HG02852 (cell line): ENCODE results near the gene MYOF.
"Not testable (repeated sequence)": the region's sequence is repeated elsewhere in the genome, so short reads cannot be mapped to it uniquely, and the experiment has no call there.

Experiments
- ATAC-seq: cut with Tn5 transposase; IDR thresholded peaks from one replicate; pipeline ENCODE4 v1.9.1; 2021; ENCODE audit warnings: mild to moderate bottlenecking, moderate library complexity; ENCODE audit not compliant: unreplicated experiment

The MYOF gene

GRCh38 chr10:93358398-93358797 is 123.7 kb downstream of the MYOF start:
- ATAC-seq: not testable (repeated sequence)

GRCh38 chr10:93357680-93358079 is 124.5 kb downstream of the MYOF start:
- no peak for ATAC-seq

DNA sequence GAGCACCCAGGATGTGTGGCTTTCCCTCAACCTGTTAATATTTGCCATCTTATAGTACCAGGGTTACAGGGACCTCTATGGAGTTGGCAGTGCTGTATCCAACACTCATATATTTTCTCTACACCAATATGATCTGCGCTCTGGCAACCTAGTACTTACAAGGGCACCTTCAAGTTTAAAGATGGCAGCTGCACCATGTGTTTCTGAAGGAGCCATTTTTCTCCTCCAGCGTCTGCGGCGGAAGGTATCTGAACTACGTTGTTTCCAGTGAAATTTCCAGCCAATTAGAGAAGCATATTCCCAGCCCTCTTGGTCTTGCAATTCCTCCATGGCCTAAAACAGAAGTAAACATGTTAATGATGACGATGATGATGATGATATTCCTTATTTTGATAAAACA is 125.6 kb downstream of the MYOF start:
- ATAC-seq: no peak

GRCh38 chr10:93352638-93353383 is 129.3 kb downstream of the MYOF start:
- ATAC-seq: no peak

- ATAC-seq: no peak
Measured at GRCh38 chr10:93346694-93347093, 135.4 kb downstream of the MYOF start.

- ATAC-seq: no peak
Measured at GRCh38 chr10:93346108-93346507, 136.0 kb downstream of the MYOF start.

DNA sequence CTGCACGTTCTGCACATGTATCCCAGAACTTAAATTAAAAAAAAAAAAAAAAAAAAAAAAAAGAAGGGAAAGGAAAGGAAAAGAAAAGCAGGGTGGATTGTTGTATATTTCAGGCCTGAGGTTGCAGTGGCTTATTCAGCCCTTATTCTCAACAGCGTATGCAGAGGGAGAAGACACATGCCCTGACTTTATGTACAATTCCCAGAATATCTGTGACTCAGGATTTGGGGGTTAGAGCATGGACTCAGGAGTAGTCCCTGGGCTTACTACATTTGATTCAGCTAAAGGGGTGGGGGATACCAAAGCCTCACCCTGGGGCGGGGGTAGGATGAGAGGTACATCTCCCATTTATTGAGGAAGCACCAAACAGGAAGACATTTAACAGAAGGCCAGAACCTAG is 137.4 kb downstream of the MYOF start:
- no peak for ATAC-seq

DNA sequence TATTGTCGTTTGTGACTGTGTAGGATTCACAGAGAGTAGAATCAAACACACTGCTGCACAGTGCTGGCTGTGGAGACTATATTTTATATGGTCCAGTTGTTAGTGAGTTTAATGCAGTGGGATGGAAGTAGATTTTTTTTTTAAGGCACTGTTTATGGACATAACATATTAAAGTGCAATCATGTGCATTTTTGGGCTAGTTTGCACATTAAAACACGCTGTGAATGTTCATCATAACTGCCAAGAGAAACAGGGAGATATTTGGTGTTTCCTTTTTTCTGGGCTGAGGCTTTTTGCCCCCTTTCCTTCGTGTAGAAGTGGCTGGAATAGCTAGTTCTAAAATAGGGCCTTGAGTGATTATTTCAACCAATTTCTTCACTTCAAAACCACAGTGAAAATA is 139.2 kb downstream of the MYOF start:
- ATAC-seq: no peak

DNA sequence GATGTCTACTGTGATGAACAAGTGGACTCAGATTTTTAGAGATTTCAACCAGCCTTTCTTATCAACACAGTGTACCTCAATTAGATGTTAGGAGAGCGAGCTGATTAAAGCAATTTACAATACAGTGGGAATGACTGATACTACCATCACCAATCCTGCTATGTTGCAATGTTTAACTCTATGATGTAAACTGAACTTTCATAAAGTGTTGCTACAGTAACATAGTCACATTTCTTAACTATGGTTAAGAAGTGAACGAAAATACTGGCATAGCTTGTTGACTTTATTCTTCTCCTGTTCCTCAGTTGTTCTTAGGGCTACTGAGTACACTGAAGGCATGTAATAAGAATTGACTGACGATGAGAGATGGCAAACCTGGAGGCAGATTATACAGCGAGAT is 139.8 kb downstream of the MYOF start:
- no peak for ATAC-seq

- no peak for ATAC-seq
Measured at GRCh38 chr10:93337309-93337721, 144.8 kb downstream of the MYOF start.

DNA sequence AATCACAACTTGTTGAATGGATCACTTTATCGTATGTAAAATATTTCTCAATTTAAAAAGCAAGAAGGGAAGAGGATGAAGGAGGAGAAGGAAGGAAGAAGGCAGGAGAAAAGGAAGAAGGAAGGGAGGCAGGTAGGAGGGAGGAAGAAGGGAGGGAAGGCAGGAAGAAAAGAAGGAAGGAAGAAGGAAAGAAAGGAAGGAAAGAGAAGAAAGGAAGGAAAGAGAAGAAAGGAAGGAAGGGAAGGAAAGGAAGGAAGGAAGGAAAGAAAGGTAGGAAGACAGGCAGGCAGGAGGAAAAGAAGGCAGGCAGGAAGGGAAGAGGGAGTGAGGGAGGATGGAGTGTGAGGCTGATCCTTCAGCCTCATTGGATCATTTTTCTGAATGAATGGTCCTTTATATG is 145.5 kb downstream of the MYOF start:
- no peak for ATAC-seq

DNA sequence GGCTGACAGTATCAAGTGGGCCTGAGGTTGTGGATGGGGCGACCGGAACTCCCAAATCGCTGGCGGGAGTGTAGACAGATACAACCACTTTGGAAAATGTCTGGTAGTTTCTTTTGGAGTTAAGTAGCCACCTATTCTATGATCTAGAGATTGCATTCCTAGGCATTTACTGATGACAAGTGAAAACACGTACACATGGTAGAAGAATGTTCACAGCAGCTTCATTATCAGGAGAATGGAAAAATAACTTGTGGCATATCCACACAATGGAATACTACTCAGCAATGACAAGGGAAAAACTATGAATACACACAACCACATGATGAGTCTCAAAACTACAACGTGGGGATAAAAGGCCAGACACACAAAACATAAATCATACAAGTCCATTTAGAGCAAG is 146.0 kb downstream of the MYOF start:
- ATAC-seq: no peak

- ATAC-seq: no peak
Measured at GRCh38 chr10:93334901-93335327, 147.2 kb downstream of the MYOF start.

DNA sequence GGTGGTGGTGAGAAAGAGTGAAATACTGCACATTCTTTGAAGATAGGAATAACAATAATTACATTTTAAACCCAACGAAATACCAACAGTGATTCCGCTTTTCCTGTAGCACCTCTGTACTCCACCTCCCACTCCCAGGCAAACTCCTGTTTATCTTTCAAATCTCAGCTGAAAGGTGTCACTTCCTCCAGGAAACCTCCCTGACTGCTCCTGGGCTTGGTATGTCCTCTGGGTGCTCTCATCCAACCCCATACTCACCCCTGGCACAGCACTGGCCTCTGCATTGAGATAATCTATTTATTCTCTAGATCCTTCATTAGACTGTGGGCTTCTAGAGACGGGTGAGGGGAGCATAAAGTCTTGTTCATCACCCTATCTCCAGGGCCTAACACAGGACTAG is 148.0 kb downstream of the MYOF start:
- no peak for ATAC-seq

DNA sequence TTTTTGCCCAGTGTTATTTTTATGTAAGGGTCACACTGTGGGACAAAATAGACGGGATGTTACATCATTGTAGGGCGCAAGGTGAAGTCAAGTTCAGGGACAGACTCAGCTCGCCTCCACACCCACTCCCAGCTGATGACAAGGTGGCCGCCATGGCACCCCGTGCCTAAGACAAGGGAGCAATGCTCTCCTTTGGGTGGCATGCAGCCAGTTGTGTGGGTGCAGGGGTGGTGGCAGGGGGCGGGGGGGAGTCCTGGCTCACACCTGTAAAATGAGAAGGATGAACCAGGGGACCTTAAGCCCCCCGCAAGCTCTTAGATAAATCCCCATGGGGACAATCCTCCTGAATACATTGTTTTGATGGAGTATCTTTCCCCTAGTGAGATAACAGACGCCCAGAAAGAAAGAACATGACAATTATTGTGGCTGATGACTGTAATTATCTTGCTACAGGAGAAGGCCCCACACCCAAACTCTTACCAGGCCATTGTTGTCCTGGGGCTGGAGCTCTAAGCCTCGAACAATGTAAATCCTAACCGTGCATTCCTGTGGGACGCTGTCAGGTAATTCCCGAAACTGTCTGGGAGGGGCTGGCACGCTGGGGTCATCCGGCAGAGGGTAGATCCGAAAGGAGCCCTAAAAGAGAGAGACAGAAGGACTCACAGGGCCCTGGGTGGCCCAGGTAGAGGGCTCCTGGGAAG is 148.7 kb downstream of the MYOF start:
- ATAC-seq: no peak

DNA sequence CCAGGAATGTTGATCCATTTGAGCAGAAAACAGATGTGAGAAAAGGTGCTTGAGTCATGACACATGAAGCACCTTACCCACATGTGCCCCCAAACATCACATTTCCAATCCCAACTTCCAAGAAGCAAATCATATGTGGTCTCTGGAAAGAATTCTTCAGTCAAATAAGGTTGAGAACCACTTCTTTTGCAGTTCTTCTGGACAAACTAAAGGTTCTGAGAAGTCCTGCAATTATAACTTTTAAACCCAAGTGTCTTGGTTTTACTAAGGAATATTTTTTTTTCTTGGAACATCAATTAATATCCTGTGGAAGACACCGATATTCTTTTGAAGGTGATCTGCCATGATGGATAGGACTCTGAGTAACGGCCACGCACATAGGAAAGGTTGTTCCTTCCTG is 151.3 kb downstream of the MYOF start:
- ATAC-seq: no peak

- no peak for ATAC-seq
Measured at GRCh38 chr10:93319896-93320295, 162.2 kb downstream of the MYOF start.

DNA sequence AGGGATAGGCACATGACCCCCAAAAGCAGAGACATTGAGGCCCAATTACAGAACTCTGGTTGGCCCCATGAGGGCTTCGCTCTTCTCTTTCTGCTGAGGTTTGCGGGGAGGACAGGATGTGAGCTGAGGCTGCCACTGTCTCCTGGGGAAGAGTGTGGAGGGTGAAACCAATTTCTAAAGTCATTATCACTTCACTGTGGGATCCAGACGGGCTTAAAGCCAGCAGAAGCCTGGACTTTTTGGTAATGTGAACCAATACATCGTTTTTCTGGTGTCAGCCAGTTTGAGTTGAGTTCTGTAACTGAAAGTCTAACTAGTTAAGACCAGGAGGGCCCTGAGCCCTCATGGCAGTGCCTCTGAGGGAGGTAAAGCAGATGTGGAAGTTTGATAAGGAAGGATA is 163.0 kb downstream of the MYOF start:
- no peak for ATAC-seq

DNA sequence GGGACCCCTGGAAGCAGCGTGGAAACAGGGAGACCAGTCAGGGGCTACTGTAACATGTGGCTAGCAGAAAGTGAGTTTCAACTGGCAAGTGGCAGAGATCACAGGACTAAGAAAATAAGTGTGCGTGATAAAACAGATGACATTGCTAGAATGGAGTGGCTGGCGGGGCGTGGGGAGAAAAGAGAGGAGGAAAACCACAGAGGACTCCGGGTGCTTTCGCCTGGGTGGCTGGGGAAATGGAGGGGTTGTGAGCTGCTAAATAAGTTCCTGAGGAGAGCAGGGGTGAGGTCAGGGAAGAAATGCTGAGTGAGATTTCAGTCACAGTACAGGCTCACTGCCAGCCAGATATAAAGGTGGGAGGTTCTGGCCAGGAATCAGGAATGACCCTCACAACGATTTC is 166.9 kb downstream of the MYOF start:
- ATAC-seq: no peak

DNA sequence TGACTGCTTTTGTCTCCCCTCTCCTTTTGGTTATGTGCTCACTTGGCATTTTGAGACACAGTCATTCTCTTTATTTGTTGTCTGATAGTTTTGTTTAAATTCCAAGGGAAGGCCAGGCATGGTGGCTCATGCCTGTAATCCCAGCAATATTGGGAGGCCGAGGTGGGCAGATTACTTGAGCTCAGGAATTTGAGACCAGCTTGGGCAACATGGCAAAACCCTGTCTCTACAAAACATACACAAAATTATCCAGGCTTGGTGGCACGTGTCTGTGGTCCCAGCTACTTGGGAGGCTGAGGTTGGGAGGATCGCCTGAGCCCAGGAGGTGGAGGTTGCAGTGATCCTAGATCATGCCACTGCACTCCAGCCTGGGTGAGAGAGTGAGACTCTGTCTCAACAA is 167.5 kb downstream of the MYOF start:
- ATAC-seq: not testable (repeated sequence)

- ATAC-seq: peak; percentile 77
Measured at GRCh38 chr10:93313798-93314197, 168.3 kb downstream of the MYOF start.

DNA sequence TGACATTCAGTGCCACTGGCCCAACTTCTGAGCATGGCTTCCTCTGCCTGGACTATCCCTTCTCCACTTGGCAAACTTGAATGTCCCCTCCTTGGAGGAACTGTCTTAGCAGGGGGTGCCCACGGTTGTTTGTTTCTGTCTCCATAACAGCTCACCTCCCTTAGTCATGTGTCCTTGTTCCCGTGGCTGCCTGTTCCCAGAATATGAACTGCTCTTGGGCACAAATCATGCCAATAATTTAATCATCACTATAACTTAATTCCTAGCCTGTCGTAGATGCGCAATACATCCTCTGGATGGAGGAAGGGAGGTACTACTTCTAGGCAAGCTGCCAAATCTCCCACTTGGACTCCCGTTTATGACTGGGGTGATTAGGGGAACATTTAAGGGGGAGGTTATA is 173.1 kb downstream of the MYOF start:
- ATAC-seq: no peak

GRCh38 chr10:93305122-93305521 is 177.0 kb downstream of the MYOF start:
- no peak for ATAC-seq
